ENCODE measurements around the gene CEBPA.
"Not testable (repeated sequence)": the region's sequence is repeated elsewhere in the genome, so short reads cannot be mapped to it uniquely, and the experiment has no call there.

Gene CEBPA

DNA sequence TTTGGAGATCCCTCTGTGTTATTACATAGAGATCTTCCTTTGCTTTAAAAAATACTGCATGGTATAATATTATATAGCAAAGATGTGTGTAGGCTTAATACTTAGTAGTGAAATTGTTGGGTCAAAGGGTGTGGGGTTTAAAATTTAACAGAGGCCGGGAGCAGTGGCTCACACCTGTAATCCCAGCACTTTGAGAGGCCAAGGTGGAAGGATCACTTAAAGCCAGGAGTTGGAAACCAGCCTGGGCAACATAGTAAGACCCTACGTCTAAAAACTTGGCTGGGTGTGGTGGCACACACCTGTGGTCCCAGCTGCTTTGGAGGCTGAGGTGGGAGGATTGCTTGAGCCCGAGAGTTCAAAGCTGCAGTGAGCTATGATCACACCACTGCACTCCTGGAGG is 22.3 kb upstream of the CEBPA start:
- H3K27me3 ChIP-seq: no peaks in the 10 kb centered on the region
- no peak overlapping the region for H3K4me3 ChIP-seq (ENCODE audit: low read depth in 1 of 2, low read length in 1 of 2)
- TF ChIP-seq, protein P1, sequence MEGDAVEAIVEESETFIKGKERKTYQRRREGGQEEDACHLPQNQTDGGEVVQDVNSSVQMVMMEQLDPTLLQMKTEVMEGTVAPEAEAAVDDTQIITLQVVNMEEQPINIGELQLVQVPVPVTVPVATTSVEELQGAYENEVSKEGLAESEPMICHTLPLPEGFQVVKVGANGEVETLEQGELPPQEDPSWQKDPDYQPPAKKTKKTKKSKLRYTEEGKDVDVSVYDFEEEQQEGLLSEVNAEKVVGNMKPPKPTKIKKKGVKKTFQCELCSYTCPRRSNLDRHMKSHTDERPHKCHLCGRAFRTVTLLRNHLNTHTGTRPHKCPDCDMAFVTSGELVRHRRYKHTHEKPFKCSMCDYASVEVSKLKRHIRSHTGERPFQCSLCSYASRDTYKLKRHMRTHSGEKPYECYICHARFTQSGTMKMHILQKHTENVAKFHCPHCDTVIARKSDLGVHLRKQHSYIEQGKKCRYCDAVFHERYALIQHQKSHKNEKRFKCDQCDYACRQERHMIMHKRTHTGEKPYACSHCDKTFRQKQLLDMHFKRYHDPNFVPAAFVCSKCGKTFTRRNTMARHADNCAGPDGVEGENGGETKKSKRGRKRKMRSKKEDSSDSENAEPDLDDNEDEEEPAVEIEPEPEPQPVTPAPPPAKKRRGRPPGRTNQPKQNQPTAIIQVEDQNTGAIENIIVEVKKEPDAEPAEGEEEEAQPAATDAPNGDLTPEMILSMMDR (IDR thresholded peaks at IDR 0.05): no peak
- no peaks in the 10 kb centered on the region for H3K36me3 ChIP-seq
- H3K4me1 ChIP-seq (ENCODE audit: control insufficient read depth in 1 of 2, insufficient read depth in 1 of 2, low read depth in 1 of 2, low read length in 1 of 2): peaks cover under 1 to 3% of the 10 kb centered on the region in 2 experiments
- H3K27ac ChIP-seq: no peak overlapping the region
- H3K9me3 ChIP-seq: no peaks in the 10 kb centered on the region

- Histone ChIP-seq H3K27ac (no peak overlapping the region), H3K4me1 (ENCODE audit: control insufficient read depth in 1 of 2, insufficient read depth in 1 of 2, low read depth in 1 of 2, low read length in 1 of 2) (no peaks in the 10 kb centered on the region), H3K27me3 (no peaks in the 10 kb centered on the region), H3K9me3 (no peaks in the 10 kb centered on the region), H3K36me3 (no peaks in the 10 kb centered on the region), H3K4me3 (ENCODE audit: low read depth in 1 of 2, low read length in 1 of 2) (no peak overlapping the region)
- TF ChIP-seq, protein P1 (IDR thresholded peaks at IDR 0.05): no peak
Observed at GRCh38 chr19:33323093-33323820, 20.9 kb upstream of the CEBPA start.

DNA sequence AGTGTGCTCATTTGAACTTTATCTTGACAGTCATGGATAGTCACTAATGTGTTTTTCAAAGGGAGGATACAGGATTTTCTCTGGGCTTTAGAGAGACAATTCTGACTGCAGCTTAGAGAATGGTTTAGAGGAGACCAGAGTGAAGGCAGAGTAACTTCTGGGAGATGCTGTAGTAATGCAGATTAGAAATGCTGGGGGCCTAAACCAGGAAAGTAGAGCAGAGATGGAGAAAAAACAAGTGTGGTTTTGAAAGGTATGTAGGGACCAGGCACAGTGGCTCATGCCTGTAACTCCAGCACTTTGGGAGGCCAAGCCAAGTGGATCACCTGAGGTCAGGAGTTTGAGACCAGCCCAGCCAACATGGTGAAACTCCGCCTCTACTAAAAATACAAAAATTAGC is 18.3 kb upstream of the CEBPA start:
- TF ChIP-seq, protein P1 (IDR thresholded peaks at IDR 0.05): no peak
- no peaks in the 10 kb centered on the region for H3K4me1 ChIP-seq (ENCODE audit: control insufficient read depth in 1 of 2, insufficient read depth in 1 of 2, low read depth in 1 of 2, low read length in 1 of 2)

GRCh38 chr19:33317991-33318390 is 15.7 kb upstream of the CEBPA start:
- H3K9me3 ChIP-seq, H3K27me3 ChIP-seq: not testable (repeated sequence)

More for the DNA sequence above, 18.3 kb upstream of the CEBPA start:
- no peak overlapping the region for H3K4me3 ChIP-seq (ENCODE audit: low read depth in 1 of 2, low read length in 1 of 2)
- H3K27ac ChIP-seq: no peak overlapping the region
- H3K36me3 ChIP-seq: no peaks in the 10 kb centered on the region
- H3K27me3 ChIP-seq: no peaks in the 10 kb centered on the region
- no peaks in the 10 kb centered on the region for H3K9me3 ChIP-seq

GRCh38 chr19:33317517-33317916 is 15.2 kb upstream of the CEBPA start:
- no peak overlapping the region for H3K27ac ChIP-seq
- H3K36me3 ChIP-seq: no peaks in the 10 kb centered on the region
- H3K9me3 ChIP-seq: no peaks in the 10 kb centered on the region
- H3K4me3 ChIP-seq (ENCODE audit: low read depth in 1 of 2, low read length in 1 of 2): no peak overlapping the region
- H3K27me3 ChIP-seq: no peaks in the 10 kb centered on the region
- TF ChIP-seq, protein P1 (IDR thresholded peaks at IDR 0.05): no peak
- no peaks in the 10 kb centered on the region for H3K4me1 ChIP-seq (ENCODE audit: control insufficient read depth in 1 of 2, insufficient read depth in 1 of 2, low read depth in 1 of 2, low read length in 1 of 2)

More at GRCh38 chr19:33317991-33318390, 15.7 kb upstream of the CEBPA start:
- H3K36me3 ChIP-seq; H3K27ac ChIP-seq; H3K4me3 ChIP-seq (ENCODE audit: low read depth in 1 of 2, low read length in 1 of 2); H3K4me1 ChIP-seq (ENCODE audit: control insufficient read depth in 1 of 2, insufficient read depth in 1 of 2, low read depth in 1 of 2, low read length in 1 of 2): not testable (repeated sequence)

DNA sequence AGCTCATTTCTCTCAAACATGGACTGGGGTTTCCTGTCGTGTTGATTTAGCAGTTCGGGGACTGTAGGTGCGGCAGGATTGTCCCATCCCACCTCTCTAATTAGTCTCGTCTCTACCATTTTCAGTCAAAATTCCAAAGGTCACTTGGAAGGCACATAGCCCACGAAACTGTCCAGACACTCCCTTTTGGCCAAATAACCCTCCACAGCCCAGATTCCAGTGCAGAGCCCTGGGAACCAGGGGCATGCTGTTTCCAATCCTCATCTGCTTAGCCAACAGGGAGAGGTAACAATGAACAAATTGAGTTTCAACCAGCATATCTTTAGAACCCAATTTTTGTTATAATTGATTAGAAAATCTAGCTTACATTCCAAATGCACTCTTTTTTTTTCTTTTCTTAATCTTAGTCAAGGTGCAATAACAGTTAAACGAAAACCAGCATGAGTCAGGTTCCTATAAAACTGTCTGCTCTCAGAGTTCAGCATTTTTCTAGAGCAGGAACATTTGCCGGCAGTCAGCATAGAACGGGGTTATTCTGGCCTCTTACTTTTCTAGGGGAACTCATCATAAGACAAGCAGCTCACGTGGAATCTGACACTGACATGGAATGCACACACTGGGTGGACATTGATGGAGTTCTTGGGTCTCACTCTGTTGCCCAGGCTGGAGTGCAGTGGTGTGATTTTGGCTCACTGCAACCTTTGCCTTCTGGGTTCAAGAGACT is 14.4 kb upstream of the CEBPA start:
- no peaks in the 10 kb centered on the region for H3K4me1 ChIP-seq (ENCODE audit: control insufficient read depth in 1 of 2, insufficient read depth in 1 of 2, low read depth in 1 of 2, low read length in 1 of 2)
- H3K4me3 ChIP-seq (ENCODE audit: low read depth in 1 of 2, low read length in 1 of 2): no peak overlapping the region
- TF ChIP-seq, protein P1 (IDR thresholded peaks at IDR 0.05): no peak
- no peaks in the 10 kb centered on the region for H3K9me3 ChIP-seq
- H3K36me3 ChIP-seq: no peaks in the 10 kb centered on the region
- H3K27ac ChIP-seq: no peak overlapping the region
- no peaks in the 10 kb centered on the region for H3K27me3 ChIP-seq

DNA sequence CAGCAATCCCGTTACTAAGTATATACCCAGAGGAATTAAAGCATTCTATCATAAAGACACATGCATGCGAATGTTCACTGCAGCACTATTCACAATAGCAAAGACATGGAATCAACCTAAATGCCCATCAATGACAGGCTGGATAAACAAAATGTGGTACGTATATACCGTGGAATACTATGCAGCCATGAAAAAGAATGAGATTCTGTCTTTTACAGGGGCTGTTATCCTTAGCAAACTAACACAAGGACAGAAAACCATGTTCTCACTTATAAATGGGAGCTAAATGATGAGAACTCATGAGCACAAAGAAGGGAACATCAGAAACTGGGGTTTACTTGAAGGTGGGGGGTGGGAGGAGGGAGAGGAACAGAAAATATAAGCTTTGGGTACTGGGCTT is 10.5 kb upstream of the CEBPA start:
- H3K4me1 ChIP-seq (ENCODE audit: control insufficient read depth in 1 of 2, insufficient read depth in 1 of 2, low read depth in 1 of 2, low read length in 1 of 2); H3K27ac ChIP-seq; H3K27me3 ChIP-seq; H3K36me3 ChIP-seq; H3K4me3 ChIP-seq (ENCODE audit: low read depth in 1 of 2, low read length in 1 of 2); H3K9me3 ChIP-seq: not testable (repeated sequence)

Data from neutrophil (primary cell).